H1 (cell line): ENCODE measurements around the gene HES4. TPM values are rescaled to one million over a fixed set of nuclear protein-coding genes. Genes with fewer than 3 reads are reported as not detected.

ENCODE experiments used
- ATF3 ChIP-seq: IDR thresholded peaks from 2 replicates; pipeline ENCODE4 v1.6.1; 2011; ENCODE audit warnings: low read depth, mild to moderate bottlenecking, low read length; ENCODE audit not compliant: insufficient read depth
- BACH1 ChIP-seq: IDR thresholded peaks from 2 replicates; pipeline ENCODE4 v1.6.1; 2012; ENCODE audit warnings: low read length, improper control_type of control experiment
- CHD2 ChIP-seq: IDR thresholded peaks from 2 replicates; pipeline ENCODE4 v1.6.1; 2012; ENCODE audit warnings: low read length, improper control_type of control experiment
- GABPA ChIP-seq: IDR thresholded peaks from 2 replicates; pipeline ENCODE4 v1.6.1; 2011; ENCODE audit warnings: mild to moderate bottlenecking, low read length, moderate library complexity, borderline replicate concordance; ENCODE audit not compliant: insufficient read depth
- NANOG ChIP-seq: IDR thresholded peaks from 2 replicates; pipeline ENCODE4 v1.6.1; 2011; ENCODE audit warnings: low read length, low read depth, mild to moderate bottlenecking, inconsistent platforms; ENCODE audit not compliant: insufficient read depth, poor library complexity, severe bottlenecking
- RNF2 ChIP-seq: fragments of 200-900, 300-1000 bp; sonication (generic); IDR thresholded peaks from 2 replicates; pipeline ENCODE4 v1.7.1; 2016; ENCODE audit warnings: borderline replicate concordance, low read depth, mild to moderate bottlenecking, antibody characterized with exemption, low read length; ENCODE audit not compliant: poor library complexity, severe bottlenecking; ENCODE audit errors: missing control alignments
- ZNF274 ChIP-seq: IDR thresholded peaks from 2 replicates; pipeline ENCODE4 v1.7.0; 2012; ENCODE audit warnings: low read length, borderline replicate concordance; ENCODE audit errors: extremely low read depth
- polyA plus RNA-seq, 7 experiments: library from polyadenylated mRNA; depleted of rRNA in 3 of 7; stranded (reverse) in 5 of 7; unstranded in 2 of 7; fragments of >200 nt in 5 of 7; fragments of 200-250 nt in 2 of 7; gene quantifications; 1 replicate in 5 of 7; 2 replicates in 1 of 7; 4 replicates in 1 of 7; pipeline versions ENCODE4 v1.2.1 to v1.2.3, GENCODE V29; 2011 to 2013; ENCODE audit warnings: missing spikeins in 2 of 7, mixed read lengths in 2 of 7
- total RNA-seq: library from RNA; stranded (reverse); fragmentation: NEBNext Ultra II Directional; extraction: Animal tissue kit (Norgen Biotek cat#: 25700); gene quantifications from 2 replicates; pipeline ENCODE4 v1.2.1, GENCODE V29; 2021
- TF ChIP-seq, protein P1 (sequence below): IDR thresholded peaks from 2 replicates; pipeline ENCODE4 v1.6.1; 2012; ENCODE audit warnings: low read length, inconsistent platforms

Gene HES4
- total and polyA plus RNA-seq, 2 of the 8 experiments (the other 6 are each of a cell fraction or from before 2014, with no cell fraction given), result 2.8 to 3.5 TPM

DNA sequence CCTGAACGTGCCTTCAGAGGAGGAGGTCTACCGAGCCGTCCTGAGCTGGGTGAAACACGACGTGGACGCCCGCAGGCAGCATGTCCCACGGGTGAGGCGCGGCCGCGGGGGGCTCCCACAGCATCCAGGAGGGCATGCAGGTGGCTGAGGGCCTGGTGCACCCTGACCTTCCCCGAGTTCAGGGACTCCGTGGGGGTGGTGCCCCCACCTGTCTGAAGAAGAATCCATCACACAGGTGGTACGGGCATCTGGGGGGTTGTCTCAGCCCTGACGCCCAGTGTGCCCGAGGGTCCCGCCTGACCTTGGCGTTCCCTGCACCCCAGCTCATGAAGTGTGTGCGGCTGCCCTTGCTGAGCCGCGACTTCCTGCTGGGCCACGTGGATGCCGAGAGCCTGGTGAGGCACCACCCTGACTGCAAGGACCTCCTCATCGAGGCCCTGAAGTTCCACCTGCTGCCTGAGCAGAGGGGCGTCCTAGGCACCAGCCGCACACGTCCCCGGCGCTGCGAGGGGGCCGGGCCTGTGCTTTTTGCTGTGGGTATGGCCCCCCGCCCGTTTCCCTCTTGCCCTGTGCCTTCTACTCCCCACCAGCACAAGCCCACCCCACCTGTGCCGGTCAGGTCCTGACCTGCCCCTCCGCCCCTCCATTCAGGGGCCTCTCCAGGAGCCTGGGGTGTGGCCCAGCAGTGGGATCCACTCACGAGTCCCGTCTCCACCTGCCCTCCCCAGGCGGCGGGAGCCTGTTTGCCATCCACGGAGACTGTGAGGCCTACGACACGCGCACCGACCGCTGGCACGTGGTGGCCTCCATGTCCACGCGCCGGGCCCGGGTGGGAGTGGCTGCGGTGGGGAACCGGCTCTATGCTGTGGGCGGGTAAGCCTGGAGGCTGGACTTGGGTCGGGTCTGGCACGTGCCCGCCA is 37.3 kb downstream of the HES4 start (continued):
- TF ChIP-seq, protein P1, sequence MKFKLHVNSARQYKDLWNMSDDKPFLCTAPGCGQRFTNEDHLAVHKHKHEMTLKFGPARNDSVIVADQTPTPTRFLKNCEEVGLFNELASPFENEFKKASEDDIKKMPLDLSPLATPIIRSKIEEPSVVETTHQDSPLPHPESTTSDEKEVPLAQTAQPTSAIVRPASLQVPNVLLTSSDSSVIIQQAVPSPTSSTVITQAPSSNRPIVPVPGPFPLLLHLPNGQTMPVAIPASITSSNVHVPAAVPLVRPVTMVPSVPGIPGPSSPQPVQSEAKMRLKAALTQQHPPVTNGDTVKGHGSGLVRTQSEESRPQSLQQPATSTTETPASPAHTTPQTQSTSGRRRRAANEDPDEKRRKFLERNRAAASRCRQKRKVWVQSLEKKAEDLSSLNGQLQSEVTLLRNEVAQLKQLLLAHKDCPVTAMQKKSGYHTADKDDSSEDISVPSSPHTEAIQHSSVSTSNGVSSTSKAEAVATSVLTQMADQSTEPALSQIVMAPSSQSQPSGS, result no peak
- TF ChIP-seq NANOG, result no peak
- TF ChIP-seq ATF3, result no peak
- no peak for TF ChIP-seq ZNF274
- TF ChIP-seq RNF2, result no peak
- no peak for TF ChIP-seq BACH1
- no peak for TF ChIP-seq CHD2
- no peak for TF ChIP-seq GABPA
- TF ChIP-seq, all 59 proteins: peak for 0
